Nucleus accumbens (tissue), 56 donors: ENCODE results near the gene MYO1D.

Experiments used
- DNase-seq, 56 donors: peaks; one replicate each; lab custom pipeline; 2025; lab: John Stamatoyannopoulos, UW

MYO1D gene

DNA sequence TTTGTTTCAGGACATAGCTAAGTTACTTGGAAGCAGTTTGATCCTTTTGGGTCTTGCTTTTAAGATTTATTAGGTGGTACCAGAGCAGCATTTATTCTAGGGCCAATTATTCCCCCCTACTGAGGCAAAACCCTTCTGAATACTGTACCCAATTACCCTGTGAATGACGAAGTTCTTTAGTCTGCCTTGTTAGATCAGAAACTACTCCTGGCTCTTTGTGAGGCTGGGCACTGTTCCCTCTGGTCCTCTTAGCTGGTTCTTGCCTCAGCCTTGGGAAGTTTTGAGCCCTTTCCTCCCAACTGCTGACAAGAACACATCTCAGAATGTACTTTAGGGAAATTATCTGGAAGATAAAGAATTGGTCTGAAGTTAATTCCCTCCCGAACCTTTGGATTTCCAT, 274.5 kb downstream of the MYO1D start:
- no peak for DNase-seq

DNA sequence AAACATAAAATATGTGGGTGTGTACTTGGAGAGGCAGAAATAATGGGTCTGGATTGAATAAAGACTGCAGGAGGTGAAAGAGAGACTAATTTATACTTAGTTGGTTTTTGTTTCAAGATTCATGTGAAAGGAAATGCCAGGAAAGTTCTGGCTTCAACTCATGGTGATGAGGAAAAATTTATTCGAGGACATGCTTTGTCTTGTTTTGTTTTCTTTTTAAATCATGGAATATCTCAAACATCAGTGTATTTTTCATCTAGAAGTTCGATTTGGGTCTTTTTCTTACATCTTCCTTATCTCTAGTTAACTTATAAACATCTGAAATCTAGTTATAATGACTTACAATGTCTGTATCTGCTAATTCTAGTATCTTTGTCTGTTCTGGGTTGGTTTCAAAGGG, 275.1 kb downstream of the MYO1D start:
- no peak for DNase-seq

DNA sequence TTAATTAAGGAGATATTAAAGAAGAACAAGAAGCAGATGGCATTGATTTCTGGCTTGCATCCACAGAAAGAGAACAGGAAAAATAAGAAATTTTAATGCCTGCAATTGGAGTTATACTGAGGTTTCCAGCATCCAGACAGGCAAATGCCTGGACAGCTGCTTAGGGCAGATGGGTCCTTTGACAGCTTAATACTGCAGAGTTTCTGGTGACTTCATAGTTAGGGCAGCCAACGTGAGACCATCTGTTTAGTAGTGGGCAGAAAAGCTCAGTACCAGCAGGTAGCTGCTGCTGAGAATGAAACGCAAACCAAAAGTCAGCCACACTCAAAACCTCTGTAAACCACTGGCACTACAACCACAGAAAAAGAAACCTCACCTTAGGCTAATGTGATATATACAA, 280.3 kb downstream of the MYO1D start:
- no peak for DNase-seq

DNA sequence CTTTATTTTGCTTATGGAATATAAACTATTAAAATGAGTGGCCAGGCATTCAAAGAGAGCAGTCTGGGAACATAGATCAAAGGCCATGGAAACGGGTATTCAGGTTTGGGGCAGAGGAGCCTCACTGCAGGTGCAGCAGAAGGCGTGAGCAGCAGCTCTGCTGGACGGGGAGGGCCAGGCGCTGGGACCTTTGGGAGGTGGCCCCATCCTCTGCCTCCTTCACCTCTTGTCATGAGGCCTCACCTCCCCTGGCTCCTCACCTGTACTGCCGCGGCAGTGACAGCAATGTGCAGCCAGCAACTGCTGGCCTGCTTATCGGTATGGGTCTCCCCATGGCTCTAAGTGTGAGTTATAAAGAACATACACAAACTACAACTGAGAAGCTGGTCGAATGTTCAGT, 280.7 kb downstream of the MYO1D start:
- no peak for DNase-seq

DNA sequence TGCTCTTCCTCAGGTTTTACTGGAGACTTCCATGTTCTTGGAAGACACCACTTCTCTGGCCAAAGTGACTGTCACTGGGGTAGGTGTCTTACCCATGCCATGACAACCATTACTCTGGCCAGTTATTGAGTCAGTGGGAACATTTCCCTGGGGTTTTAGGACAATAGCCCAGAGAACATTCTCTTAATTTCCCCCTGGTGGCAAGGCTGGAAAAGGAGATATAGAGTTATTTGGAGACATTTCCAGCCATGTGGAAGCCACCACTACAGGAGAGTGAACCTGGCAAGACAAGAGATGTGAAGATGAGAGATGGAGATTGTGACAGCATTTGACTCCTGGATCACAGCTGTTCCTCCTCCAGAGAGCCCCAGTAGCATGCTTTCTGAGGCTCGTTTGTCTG, 283.9 kb downstream of the MYO1D start:
- no peak for DNase-seq

DNA sequence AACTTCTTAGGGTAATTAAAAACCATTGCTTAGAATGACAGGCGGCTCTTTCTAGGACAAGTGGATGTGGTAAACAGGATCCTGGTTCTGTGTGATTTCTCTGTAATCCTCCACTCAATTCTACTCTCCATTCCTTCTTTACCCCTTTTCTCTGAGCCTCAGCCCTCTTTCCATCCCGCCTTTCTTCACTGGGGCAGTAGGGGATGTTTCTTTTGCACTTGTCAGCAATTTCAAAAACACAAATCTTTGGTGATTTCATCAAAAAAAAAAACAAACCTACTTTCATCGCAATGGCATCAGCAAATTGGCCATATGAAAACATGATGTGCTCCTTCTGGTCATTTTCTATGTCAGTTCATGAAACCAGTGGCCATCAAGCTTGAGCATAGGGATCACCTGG, 285.5 kb downstream of the MYO1D start:
- no peak for DNase-seq

DNA sequence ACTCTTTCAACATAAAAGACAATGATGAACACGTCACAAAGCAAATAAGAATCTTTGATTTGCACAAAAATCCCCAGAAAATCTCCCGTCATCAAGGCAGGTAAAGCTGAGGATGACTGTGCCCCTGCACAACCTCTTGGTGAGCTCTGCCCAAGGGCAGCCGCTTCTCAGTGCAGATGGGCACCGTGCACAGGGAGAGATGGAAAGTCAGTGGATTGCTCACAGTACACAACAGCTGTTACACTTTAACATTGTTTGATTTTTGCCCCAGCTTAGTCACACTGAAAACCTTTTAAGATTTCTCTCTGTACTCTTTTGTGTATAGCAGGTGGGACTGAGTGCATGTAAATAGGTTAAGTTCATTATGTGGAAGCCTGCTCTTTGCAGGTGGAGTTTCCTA, 285.9 kb downstream of the MYO1D start:
- DNase-seq = no peak

DNA sequence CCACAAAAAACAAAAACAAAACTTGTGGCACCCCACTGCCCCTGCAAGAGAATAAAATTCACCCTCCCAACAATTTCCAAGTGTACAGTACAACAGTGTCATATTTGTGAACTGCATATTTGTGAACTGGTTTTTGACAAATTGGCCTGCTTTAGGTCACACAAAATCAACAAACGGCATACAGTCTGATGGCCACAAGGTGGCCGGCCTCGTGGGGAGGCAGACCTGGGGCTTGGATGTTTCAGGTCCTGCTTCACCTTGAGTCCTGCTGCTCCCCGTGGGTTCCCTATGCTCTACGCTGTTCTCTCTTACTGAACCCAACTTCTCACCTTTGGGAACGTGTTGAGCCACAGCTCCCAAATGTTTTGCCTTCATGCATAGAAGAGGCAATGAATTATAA, 287.9 kb downstream of the MYO1D start:
- no peak for DNase-seq

DNA sequence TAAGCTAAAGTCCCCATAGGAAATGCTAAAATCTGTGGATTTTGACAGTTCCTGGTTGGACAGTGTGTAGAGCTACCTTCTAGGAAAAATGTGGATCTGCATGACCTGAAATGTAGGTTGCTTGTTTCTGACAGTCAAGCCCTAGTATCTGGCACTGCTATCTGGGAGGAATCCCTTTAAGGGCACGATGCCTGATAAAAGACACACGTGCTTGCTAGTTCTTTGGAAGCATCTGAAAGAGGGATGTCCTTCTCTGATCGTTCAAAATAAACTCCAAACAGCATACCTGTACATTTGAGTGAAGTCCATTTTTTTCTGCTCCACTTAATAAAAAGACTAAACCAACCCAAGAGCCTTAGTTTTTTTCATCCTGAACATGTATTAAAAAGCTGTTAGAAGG, 288.8 kb downstream of the MYO1D start:
- no peak for DNase-seq

DNA sequence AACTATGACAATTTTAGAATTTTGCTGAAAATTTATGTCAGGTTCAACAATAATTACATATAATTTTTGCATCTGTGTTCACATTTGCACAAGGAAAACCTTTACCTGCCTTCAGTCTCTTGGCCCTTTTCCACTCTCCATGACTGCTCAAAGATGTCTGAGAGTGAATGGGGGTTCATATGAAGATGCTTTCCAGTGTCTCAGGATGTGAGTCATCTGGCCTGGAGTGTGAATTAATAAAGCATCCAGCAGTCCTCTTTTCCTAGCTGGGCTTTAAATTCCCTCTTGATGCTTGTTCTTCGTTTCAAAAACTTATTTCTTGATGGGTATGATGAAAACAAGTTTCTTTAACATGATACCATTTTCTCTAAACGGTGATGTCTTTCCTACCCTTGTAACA, 290.3 kb downstream of the MYO1D start:
- DNase-seq = no peak

DNA sequence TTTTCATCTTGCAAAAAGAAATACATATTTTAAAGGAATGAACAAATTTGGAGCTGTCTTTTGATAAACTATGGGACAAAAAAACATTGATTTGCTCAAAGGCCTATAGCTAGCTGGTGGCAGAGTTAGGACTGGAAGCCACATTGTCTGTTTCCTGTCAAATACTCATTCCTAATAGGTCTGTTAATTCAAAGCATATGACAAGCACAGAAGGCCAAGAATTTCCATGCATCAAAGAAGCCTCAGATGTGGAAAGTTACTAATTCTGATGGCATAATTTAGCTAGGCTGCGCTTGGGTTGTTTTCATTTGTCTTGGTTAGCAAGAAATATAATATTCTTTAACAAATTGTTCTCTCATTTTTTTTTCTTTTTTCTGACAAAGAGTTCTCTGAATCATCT, 292.1 kb downstream of the MYO1D start:
- DNase-seq = no peak

DNA sequence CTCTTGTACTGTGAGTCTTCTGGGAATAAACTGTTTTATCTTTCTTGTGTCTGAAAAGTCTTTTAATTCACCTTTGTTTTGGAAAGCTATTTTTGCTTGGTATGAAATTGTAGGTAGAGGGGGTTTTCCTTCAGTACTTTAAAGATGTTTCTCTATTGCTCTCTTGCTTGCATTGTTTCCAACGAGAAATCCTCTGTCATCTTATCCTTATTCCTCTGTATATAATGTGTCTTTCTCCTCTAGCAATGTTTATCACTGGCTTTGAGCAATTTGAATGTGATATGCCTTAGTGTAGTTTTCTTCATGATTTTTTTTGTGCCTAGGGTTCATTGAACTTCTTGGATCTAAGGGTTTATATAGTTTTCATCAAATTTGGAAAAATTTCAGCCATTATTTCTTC, 293.9 kb downstream of the MYO1D start:
- no peak for DNase-seq

DNA sequence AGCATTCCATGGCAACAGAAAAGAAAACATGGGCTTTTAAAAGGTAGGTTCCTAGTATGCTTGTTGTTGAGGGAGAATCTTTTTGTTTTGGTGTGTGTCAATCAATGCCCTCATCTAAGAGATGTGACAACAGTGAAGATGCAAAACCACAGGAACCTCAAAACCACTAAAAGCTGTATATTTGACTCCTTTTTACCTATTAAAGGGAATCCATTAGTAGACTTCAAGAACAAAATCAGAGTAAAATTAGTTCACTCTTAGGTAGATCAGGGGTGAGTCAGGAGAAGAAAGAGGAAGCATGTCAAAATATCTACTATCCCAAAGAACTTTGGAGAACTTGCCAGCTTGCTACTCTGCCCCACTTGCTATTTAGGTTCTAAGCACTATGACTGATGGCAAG, 301.1 kb downstream of the MYO1D start:
- DNase-seq = no peak

DNA sequence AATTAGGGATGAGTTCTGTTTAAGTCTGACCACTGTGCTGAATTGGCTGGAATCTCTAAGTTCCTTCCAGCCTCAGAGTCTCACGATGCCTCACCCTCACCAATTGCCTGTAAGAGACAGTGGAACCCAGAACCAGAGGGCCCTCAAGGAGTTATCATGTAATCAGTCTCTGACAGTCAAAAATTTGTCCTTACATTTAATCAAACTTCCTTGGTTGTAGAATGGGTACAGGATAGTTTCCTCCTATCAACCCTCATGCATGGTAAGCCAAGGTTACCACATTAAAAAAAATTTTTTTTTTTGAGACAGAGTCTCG, 306.9 kb downstream of the MYO1D start:
- DNase-seq = no peak

DNA sequence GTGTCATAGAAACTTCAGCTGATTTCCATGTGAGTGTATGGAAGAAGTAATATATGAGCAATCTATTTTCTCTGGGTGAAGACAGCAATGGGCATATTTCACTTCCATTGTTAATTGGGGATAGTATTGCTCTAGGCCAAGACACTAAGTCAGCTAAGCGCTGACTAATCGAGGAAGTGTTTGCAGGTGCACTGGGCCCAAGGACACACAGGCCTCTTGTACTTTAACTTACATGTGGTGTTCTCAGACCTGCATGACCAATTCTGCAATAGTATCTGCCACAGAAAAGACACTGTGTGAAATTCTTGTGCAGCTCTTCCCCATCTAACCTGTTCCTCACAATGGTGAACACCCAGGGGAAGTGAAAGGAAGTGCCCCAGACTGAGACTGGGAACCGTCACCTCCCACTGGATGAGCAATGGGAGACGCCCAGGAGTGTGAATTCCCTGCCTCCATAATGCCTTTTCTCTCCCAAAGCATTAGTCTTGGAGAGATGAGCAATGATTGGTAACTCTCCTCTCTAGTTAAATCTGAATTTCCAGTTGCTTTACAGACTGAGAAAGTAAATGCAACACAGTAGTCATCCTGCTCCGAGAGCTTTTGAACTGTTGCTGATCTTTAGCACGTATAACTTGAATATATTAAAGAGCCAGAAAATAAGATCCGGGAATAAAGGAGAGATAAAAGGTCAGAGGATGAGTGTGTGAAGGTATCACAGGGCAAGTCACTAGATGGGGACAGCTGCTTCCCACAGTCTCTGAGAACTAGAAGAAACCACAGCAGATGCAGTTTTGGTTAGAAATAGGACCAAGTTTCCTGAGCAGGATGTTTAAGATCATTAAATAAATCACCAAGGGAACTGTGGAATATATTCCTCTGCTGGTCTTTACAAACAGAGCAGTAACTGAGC, 307.5 kb downstream of the MYO1D start:
- no peak for DNase-seq

DNA sequence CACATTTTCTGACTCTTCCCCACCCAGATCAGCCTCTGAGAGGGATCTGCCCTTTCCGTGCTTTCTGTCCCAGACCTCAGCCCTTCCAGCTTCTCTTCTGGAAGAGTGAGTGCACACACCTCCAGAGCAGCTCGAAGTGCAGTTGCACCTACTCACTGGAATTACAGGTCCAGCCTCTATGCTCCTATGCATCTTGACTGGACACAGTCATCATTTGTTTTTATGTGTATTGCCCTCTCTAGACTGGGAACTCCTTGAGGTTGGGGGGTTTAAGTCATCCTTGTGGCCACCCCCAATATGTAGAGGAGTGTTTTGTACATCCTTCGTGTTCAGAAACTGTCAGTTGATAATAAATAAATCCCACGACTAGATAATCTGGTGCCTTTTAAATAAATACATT, 308.2 kb downstream of the MYO1D start:
- DNase-seq = no peak

DNA sequence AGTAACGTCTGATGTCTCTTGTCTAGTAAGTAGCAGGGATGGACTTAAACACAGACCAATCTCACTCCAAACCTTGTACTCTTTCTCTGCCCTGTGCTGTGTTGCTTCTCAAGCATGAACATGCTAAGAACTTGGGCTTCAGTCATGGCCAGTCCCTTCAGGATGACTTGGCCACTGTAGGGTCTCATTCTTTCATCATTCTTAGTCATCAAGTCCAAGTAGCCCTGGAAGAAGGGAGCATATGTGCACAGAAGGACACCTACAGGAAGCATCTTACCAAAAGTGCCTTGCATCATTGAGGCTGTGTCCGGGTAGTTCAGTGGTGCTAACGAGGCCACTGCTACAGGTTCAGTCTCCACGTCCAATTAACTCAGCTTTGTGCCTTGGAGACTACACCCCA, 309.4 kb downstream of the MYO1D start:
- no peak for DNase-seq

DNA sequence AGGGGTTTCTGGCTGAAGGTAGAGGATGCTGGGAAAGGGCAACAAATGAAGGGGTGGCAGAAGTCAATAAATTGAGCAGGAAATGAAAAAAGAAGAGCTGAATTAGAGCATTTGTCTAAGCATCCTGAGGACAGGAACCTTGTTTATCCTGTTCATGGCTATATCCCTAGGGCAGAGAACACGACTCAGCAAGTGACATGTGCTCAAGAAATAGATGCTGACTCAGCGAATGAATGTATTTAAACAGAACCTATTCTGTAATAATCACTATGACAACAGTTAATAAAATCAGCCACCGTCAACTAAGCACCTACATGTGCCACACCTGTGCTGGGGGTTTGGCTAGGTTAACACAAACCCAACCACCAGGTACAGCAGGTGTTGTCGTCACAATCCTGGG, 309.8 kb downstream of the MYO1D start:
- no peak for DNase-seq

DNA sequence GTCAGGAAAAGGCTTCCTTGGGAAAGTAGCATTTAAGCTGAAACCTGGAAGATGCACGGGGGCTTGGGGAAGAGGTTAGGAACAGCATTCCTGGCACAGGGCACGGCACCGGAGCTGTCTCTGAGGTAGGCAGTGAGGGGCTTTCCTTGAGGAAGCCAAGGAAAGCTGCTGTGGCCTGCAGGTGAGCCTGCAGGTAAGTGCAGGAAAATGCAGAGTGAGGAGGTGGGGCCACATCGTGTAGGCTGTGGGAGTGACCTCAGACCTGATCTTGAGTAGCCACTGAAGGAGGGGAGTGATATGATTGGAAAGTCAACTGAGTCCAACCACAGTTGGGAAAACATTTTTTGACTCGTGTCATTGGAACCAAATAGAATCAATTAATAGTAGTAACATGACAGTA, 310.6 kb downstream of the MYO1D start:
- no peak for DNase-seq

DNA sequence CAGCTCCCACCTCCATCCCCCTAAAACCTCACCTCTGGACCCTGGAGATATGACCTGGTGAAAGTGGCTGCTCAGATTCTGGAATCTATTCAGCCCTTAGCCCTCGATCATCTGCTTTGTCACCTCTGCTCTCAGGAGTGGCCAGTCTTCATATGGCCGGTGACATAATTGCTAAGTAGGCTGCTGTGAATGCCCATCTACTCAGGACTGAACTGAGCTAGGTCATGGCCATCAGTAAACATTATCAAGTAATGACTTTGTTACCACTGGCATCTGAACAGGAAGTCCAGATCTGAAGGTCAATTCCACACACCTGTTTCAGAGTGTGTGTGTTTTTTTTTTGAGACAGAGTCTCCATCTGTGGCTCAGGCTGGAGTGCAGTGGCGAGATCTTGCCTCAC, 311.5 kb downstream of the MYO1D start:
- no peak for DNase-seq

DNA sequence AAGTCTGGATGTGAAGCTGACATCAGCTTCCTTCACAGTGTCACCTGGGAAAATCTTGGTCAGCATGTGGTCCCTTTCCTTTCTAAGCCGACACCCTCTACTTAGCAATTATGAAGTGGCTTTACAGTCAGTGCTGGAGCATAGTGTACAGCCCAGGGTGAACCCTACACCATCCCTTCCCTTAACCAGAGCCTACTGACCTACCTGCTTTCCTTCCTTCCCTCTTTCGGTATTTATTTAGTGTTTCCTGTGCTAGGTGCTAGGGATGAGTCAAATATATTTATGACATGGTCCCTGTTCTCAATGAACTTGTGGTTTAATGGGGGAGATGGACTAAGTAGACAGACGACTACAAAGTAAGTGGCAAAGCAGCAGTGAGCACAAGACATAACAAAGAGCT, 312.6 kb downstream of the MYO1D start:
- no peak for DNase-seq

DNA sequence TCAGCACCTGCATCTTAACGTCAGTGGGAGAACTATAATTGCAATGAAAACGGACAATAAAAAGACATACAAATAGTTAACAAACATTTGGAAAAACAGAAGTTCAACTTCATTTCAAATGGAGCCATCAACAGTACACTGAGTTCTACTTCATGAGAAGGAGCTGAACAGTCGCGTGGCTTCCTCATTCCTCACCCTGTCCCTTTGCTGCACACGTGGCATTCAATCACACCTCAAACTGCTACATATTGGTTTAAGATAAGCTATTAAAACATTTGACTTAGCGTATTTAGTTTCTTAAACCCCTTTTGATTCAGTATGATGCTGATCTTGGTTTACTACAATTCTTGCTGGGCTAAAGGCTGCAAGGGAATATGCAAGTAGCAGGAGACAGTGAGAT, 313.3 kb downstream of the MYO1D start:
- no peak for DNase-seq

DNA sequence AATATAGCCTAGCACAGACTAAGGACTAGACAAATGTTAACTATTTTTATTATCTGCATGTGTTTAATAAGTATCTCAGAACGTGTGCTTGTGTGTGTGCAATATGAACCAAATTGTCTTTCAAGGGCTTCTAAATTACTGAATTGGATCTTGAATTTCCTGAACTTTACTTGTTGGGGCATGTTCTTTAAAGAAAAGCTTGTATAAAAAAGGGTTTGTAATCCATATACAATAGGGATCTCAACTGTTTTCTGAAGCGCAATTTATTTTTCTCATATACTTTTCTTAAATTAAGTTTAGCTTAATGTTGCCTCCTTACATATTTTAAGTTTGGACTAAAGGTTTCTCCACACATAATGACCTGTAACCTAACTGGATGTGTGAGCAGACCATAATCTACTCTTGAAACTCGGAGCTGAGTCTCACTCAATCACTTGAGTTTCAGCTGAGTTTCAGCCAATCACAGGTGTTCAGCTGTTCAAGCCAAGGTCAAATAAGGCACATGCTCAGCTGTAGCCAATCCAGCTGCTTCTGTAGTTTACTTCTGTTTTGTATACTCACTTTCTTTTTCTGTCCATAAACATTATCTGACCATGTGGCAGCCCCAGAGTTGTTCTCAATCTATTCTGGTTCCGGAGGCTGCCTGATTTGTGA, 317.8 kb downstream of the MYO1D start:
- DNase-seq = no peak
